Testis (tissue), 5 donors: ENCODE data around the gene GNG10. TPM values are rescaled to one million over a fixed set of nuclear protein-coding genes. Genes with fewer than 3 reads are reported as not detected.
"Not testable (repeated sequence)": the region's sequence is repeated elsewhere in the genome, so short reads cannot be mapped to it uniquely, and the experiment has no call there.

Source experiments
- DNase-seq: peaks from one replicate; pipeline ENCODE4 v3.0.0-alpha.2; 2019
- H3K27ac ChIP-seq, 2 donors: fragments of 200-600 bp; sonication (generic); one replicate each; pipeline ENCODE4 v1.5.1; 2019
- H3K27me3 ChIP-seq: fragments of 200-600 bp; sonication (generic); one replicate; pipeline ENCODE4 v1.5.1; 2019
- H3K36me3 ChIP-seq: fragments of 200-600 bp; sonication (generic); one replicate; pipeline ENCODE4 v1.5.1; 2017; ENCODE audit warnings: low read depth; ENCODE audit errors: missing control alignments
- H3K4me1 ChIP-seq: fragments of 200-600 bp; sonication (generic); one replicate; pipeline ENCODE4 v1.5.1; 2019
- H3K4me3 ChIP-seq, 2 donors: fragments of 200-600 bp; sonication (generic); one replicate each; pipeline ENCODE4 v1.5.1; 2017 to 2019
- H3K9me3 ChIP-seq: fragments of 200-600 bp; sonication (generic); one replicate; pipeline ENCODE4 v1.5.1; 2017
- CTCF ChIP-seq, 3 experiments: fragments of 450-650 bp in 2 of 3; fragments of 200-600 bp in 1 of 3; sonication (generic) in 1 of 3; IDR thresholded peaks; one replicate each; pipeline ENCODE4 v1.5.1; 2016 to 2019; ENCODE audit warnings: antibody characterized with exemption in 3 of 3, mild to moderate bottlenecking in 2 of 3, moderate library complexity in 1 of 3
- POLR2A ChIP-seq: fragments of 450-650 bp; IDR thresholded peaks from one replicate; pipeline ENCODE4 v1.6.1; 2017; ENCODE audit warnings: antibody characterized with exemption, mild to moderate bottlenecking, moderate library complexity
- WGBS, 2 donors: methylation state at CpG; one replicate each; pipeline ENCODE4 v1.1.5; 2018; 5-methylcytosine and 5-hydroxymethylcytosine counted together
- intact Hi-C: fragments of 100-400 bp; cut with DNase I; formaldehyde crosslinking; loops from one replicate; pipeline ENCODE4 v1.15.1; 2023; ENCODE audit warnings: low total_unique reads
- long read RNA-seq, 2 donors: transcript quantifications; one replicate each; lab custom pipeline, GENCODE V29; 2026
- polyA plus RNA-seq: library from polyadenylated mRNA; stranded (reverse); fragments of 350-450 nt; fragmentation: Illumina TruSeq; extraction: RNeasy Lipid Tissue Mini Kit (QIAGEN cat#74804); gene quantifications from one replicate; pipeline ENCODE4 v1.2.3, GENCODE V29; 2014; ENCODE audit warnings: low read depth, low replicate concordance; ENCODE audit not compliant: insufficient read depth
- total RNA-seq, 2 donors: library from RNA; depleted of rRNA; stranded (reverse); fragments of >200 nt; gene quantifications; one replicate each; pipeline ENCODE4 v1.2.3, GENCODE V29; 2016

Gene GNG10
- total RNA-seq: 10 to 100 TPM; 37.1 to 38.3 TPM
- 35.9 TPM for polyA plus RNA-seq
- long read RNA-seq, donor 1, transcript GNG10-201 (3 exons, 1,491 nt): major isoform, 24 of 24 reads
- long read RNA-seq, donor 1, partial matches to known transcripts: 0 of 24 reads
- long read RNA-seq, donor 1, other reads (novel, unspliced or antisense): 0 of 24 reads
- long read RNA-seq, donor 2, transcript GNG10-201 (3 exons, 1,491 nt): major isoform, 25 of 25 reads
- long read RNA-seq, donor 2, partial matches to known transcripts: 0 of 25 reads
- long read RNA-seq, donor 2, other reads (novel, unspliced or antisense): 0 of 25 reads

- Histone ChIP-seq H3K4me3 (peak within 1 kb of the TSS; percentile 71 to 82), H3K36me3 (no peaks in the 10 kb centered on the region), H3K4me1 (peaks cover 10% of the 10 kb centered on the region), H3K9me3 (no peaks in the 10 kb centered on the region), H3K27ac (peak within 1 kb of the TSS; percentile 48 to 81), H3K27me3 (no peaks in the 10 kb centered on the region)
- WGBS, 2 donors: 0 to 1% methylated on average over 11 to 25 of the region's 61 CpGs
- DNase-seq: peak; percentile 55
- TF ChIP-seq CTCF (IDR thresholded peaks at IDR 0.05) (no peak), POLR2A (no peak)
- intact Hi-C loops: no loop called here
Observed at GRCh38 chr9:111661150-111661801, at the start of gene GNG10. Gene GNG10 (plus strand): TSS chr9:111661605. CDS start chr9:111661635, 30 bp downstream.

GRCh38 chr9:111613436-111614040 is 47.9 kb upstream of the GNG10 start:
- no peak for DNase-seq
- no peaks in the 10 kb centered on the region for H3K27me3 ChIP-seq
- H3K27ac ChIP-seq: no peak overlapping the region
- intact Hi-C loops: no loop called here
- TF ChIP-seq POLR2A (no peak), CTCF (IDR thresholded peaks at IDR 0.05) (no peak)
- 59 to 65% methylated on average over 4 of the region's 4 CpGs for WGBS, 2 donors
- no peaks in the 10 kb centered on the region for H3K4me1 ChIP-seq
- no peaks in the 10 kb centered on the region for H3K36me3 ChIP-seq
- H3K4me3 ChIP-seq: no peak overlapping the region
- H3K9me3 ChIP-seq: no peaks in the 10 kb centered on the region

GRCh38 chr9:111615928-111616327 is 45.5 kb upstream of the GNG10 start:
- DNase-seq: no peak
- Histone ChIP-seq H3K27me3 (no peaks in the 10 kb centered on the region), H3K4me3 (no peak overlapping the region), H3K27ac (no peak overlapping the region), H3K36me3 (no peaks in the 10 kb centered on the region), H3K4me1 (no peaks in the 10 kb centered on the region), H3K9me3 (no peaks in the 10 kb centered on the region)
- no peak for TF ChIP-seq POLR2A
- TF ChIP-seq CTCF (IDR thresholded peaks at IDR 0.05): no peak
- intact Hi-C loops: no loop called here
- WGBS, 2 donors: 53 to 57% methylated on average over 3 of the region's 3 CpGs

GRCh38 chr9:111617349-111617748 is 44.1 kb upstream of the GNG10 start:
- intact Hi-C loops, H3K27ac ChIP-seq, H3K4me1 ChIP-seq, H3K9me3 ChIP-seq, H3K27me3 ChIP-seq, H3K36me3 ChIP-seq, DNase-seq, H3K4me3 ChIP-seq: not testable (repeated sequence)
- WGBS, 2 donors: 79% methylated on average over 18 of the region's 29 CpGs; no CpG with 5 or more reads in 1 of the 2 donors

GRCh38 chr9:111621895-111622480 is 39.4 kb upstream of the GNG10 start:
- Histone ChIP-seq H3K27me3 (no peaks in the 10 kb centered on the region), H3K36me3 (no peaks in the 10 kb centered on the region), H3K4me1 (no peaks in the 10 kb centered on the region), H3K4me3 (no peak overlapping the region), H3K9me3 (no peaks in the 10 kb centered on the region), H3K27ac (no peak overlapping the region)
- intact Hi-C loops: no loop called here
- TF ChIP-seq CTCF (IDR thresholded peaks at IDR 0.05) (peak; percentile 53 to 70 (median 63)), POLR2A (no peak)
- WGBS, 2 donors: 41 to 47% methylated on average over 2 of the region's 2 CpGs
- DNase-seq: peak; percentile 56
